Thyroid gland (tissue), 4 donors: Measurements from ENCODE around the gene MAGI3. TPM values are rescaled to one million over a fixed set of nuclear protein-coding genes. Genes with fewer than 3 reads are reported as not detected.
A peak's percentile ranks its signal among the peaks of the same experiment; 100 is the strongest.

ENCODE experiments used
- DNase-seq, 2 donors: peaks; one replicate each; pipeline ENCODE4 v3.0.0-alpha.2; 2019
- H3K27ac ChIP-seq, 3 donors: fragments of 200-600 bp; sonication (generic); 1 replicate in 2 of 3; 2 replicates in 1 of 3; pipeline ENCODE4 v1.5.1; 2016 to 2019; ENCODE audit warnings: mild to moderate bottlenecking in 1 of 3, moderate library complexity in 1 of 3
- H3K27me3 ChIP-seq: fragments of 200-600 bp; sonication (generic); one replicate; pipeline ENCODE4 v1.5.1; 2019
- H3K36me3 ChIP-seq, 2 donors: fragments of 200-600 bp; sonication (generic); one replicate each; pipeline ENCODE4 v1.5.1; 2016 to 2019
- H3K4me1 ChIP-seq, 2 donors: fragments of 200-600 bp; sonication (generic); one replicate each; pipeline ENCODE4 v1.5.1; 2017 to 2019
- H3K4me3 ChIP-seq, 3 donors: fragments of 200-600 bp; sonication (generic); replicated peaks in 1 of 3; 1 replicate in 2 of 3; 2 replicates in 1 of 3; pipeline ENCODE4 v1.5.1; 2016; ENCODE audit warnings: mild to moderate bottlenecking in 1 of 3
- H3K9me3 ChIP-seq: fragments of 200-600 bp; sonication (generic); one replicate; pipeline ENCODE4 v1.5.1; 2017
- POLR2A ChIP-seq, 2 donors: fragments of 450-650 bp; IDR thresholded peaks; one replicate each; pipeline ENCODE4 v1.6.1; 2017; ENCODE audit warnings: antibody characterized with exemption in 2 of 2, mild to moderate bottlenecking in 2 of 2, moderate library complexity in 1 of 2
- WGBS, 2 donors: methylation state at CpG; one replicate each; pipeline ENCODE4 v1.1.5; 2017; 5-methylcytosine and 5-hydroxymethylcytosine counted together
- intact Hi-C: fragments of 100-400 bp; cut with DNase I; formaldehyde crosslinking; loops from one replicate; pipeline ENCODE4 v1.15.1; 2023
- total RNA-seq, 4 donors: library from RNA; depleted of rRNA; stranded (reverse); fragments of >200 nt; gene quantifications; one replicate each; pipeline ENCODE4 v1.2.3, GENCODE V29; 2016
- TF ChIP-seq, protein P1 (sequence below), 6 experiments: fragments of 200-600 bp in 3 of 6; fragments of 450-650 bp in 3 of 6; sonication (generic) in 3 of 6; IDR thresholded peaks; one replicate each; pipeline ENCODE4 v1.5.1; 2016 to 2019; ENCODE audit warnings: antibody characterized with exemption in 6 of 6, mild to moderate bottlenecking in 2 of 6, inconsistent platforms in 1 of 6, moderate library complexity in 1 of 6

The MAGI3 gene
- total RNA-seq, 4 donors from 2014 or later: 52.9 to 91.0 (median 61.9) TPM

- Histone ChIP-seq H3K27ac (no peak overlapping the region), H3K4me3 (no peak overlapping the region), H3K9me3 (no peaks in the 10 kb centered on the region), H3K27me3 (no peaks in the 10 kb centered on the region), H3K4me1 (peaks cover 14 to 15% of the 10 kb centered on the region in 2 donors), H3K36me3 (no peaks in the 10 kb centered on the region)
- TF ChIP-seq POLR2A (IDR thresholded peaks at IDR 0.05): no peak
- TF ChIP-seq, protein P1, sequence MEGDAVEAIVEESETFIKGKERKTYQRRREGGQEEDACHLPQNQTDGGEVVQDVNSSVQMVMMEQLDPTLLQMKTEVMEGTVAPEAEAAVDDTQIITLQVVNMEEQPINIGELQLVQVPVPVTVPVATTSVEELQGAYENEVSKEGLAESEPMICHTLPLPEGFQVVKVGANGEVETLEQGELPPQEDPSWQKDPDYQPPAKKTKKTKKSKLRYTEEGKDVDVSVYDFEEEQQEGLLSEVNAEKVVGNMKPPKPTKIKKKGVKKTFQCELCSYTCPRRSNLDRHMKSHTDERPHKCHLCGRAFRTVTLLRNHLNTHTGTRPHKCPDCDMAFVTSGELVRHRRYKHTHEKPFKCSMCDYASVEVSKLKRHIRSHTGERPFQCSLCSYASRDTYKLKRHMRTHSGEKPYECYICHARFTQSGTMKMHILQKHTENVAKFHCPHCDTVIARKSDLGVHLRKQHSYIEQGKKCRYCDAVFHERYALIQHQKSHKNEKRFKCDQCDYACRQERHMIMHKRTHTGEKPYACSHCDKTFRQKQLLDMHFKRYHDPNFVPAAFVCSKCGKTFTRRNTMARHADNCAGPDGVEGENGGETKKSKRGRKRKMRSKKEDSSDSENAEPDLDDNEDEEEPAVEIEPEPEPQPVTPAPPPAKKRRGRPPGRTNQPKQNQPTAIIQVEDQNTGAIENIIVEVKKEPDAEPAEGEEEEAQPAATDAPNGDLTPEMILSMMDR (IDR thresholded peaks at IDR 0.05): no peak
- DNase-seq: no peak
- 90% methylated on average over 3 of the region's 3 CpGs for WGBS, 2 donors
- intact Hi-C loops: no loop called here
Observed at GRCh38 chr1:113531321-113531720, 141.0 kb downstream of the MAGI3 start.

DNA sequence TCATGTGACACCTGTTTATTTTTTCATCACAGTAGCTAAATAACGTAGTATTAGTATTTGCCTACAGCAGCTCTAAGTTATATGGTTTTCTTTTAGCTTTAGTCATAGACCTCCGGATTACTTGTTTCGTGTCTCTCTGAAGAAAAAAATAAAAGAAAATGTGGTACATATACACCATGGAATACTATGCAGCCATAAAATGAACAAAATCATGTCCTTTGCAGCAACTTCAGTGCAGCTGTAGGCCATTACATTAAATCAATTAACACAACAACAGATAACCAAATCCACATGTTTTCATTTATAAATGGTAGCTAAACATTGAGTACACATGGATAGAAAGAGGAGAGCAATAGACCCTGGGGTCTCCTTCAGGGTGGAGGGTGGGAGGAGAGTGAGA, 142.7 kb downstream of the MAGI3 start:
- no peak overlapping the region for H3K27ac ChIP-seq
- H3K36me3 ChIP-seq: no peaks in the 10 kb centered on the region
- H3K27me3 ChIP-seq: no peaks in the 10 kb centered on the region
- DNase-seq: no peak
- WGBS, 2 donors: 83 to 98% methylated on average over 3 of the region's 3 CpGs
- peaks cover 14 to 15% of the 10 kb centered on the region in 2 donors for H3K4me1 ChIP-seq
- no peaks in the 10 kb centered on the region for H3K9me3 ChIP-seq
- H3K4me3 ChIP-seq: no peak overlapping the region
- TF ChIP-seq, protein P1 (IDR thresholded peaks at IDR 0.05): no peak
- TF ChIP-seq POLR2A (IDR thresholded peaks at IDR 0.05): no peak
- intact Hi-C loops: no loop called here

DNA sequence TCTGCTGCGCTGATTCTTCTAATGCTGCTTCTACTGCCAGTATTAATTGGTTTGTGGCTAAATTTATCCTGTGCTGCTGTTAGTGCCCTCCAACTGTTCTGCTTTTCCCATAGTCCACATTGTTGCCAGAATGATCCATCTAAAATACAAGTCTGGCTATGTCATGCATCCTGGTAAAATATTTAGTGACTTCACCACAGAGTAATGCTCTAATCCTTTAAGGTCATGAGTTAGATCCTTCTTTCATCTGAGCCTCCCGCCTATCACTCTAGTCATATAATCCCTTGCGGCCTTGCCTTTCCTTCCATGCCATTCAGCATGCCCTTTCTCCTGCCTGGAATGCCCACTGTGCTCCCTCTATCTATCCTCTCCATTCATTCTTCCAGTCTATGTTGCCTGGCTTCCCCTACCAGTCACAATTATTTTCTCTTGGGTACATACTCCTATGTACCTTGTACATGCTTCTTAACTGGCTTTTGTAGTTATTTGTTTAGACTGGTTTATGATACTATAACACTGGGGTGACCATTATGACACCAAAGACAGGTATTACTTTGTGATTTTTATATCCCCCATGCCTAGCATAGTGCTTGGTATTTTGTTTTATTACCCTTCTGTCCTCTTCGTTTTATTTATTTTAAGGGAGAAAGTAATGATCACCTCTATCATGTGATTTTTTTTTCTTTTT, 144.0 kb downstream of the MAGI3 start:
- Histone ChIP-seq H3K4me3 (no peak overlapping the region), H3K4me1 (peaks cover 14 to 15% of the 10 kb centered on the region in 2 donors), H3K27ac (no peak overlapping the region), H3K27me3 (no peaks in the 10 kb centered on the region), H3K36me3 (no peaks in the 10 kb centered on the region), H3K9me3 (no peaks in the 10 kb centered on the region)
- intact Hi-C loops: no loop called here
- DNase-seq: no peak
- WGBS, 2 donors: 94% methylated on average over 4 of the region's 4 CpGs
- no peak for TF ChIP-seq POLR2A (IDR thresholded peaks at IDR 0.05)
- TF ChIP-seq, protein P1 (IDR thresholded peaks at IDR 0.05): no peak

- H3K4me1 ChIP-seq: peaks cover 14 to 15% of the 10 kb centered on the region in 2 donors
- DNase-seq: peak; percentile 21 to 24
- H3K27ac ChIP-seq: peak overlapping the region in 1 of 3 donors; percentile 12
- no peaks in the 10 kb centered on the region for H3K27me3 ChIP-seq
- H3K9me3 ChIP-seq: no peaks in the 10 kb centered on the region
- intact Hi-C loops: no loop called here
- TF ChIP-seq POLR2A (IDR thresholded peaks at IDR 0.05): no peak
- H3K36me3 ChIP-seq: no peaks in the 10 kb centered on the region
- no peak overlapping the region for H3K4me3 ChIP-seq
- WGBS, 2 donors: 28 to 34% methylated on average over 1 of the region's 1 CpG
Observed at GRCh38 chr1:113534875-113535274, 144.6 kb downstream of the MAGI3 start.

DNA sequence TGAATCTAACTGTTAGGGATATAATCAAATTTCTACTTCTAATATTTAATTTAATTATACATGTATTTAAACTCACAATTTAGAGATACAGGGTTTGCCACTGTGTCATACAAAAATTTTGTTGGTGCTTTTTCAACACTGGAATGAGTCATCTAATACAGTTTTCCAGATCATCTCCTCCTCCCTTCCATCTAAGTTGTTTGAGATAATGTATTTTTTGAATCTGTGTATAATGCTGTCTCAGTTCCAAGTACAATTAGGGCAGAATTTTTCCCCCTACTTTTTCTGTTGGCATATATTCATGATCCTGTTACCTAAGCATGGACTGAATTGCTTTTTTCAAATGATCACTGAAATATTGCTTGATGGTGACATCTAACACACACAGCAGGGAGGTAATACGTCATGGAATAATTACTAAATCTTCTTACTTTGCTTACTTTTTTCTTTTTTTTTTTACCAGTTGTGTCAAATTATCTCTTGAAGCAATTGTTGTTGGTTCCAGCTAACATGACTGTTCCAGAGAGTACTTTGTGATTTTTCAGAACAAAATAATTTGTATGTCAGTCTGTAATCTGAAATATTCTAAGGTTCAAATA, 146.0 kb downstream of the MAGI3 start:
- no peak overlapping the region for H3K4me3 ChIP-seq
- DNase-seq: no peak
- intact Hi-C loops: no loop called here
- peaks cover 14 to 15% of the 10 kb centered on the region in 2 donors for H3K4me1 ChIP-seq
- WGBS, 2 donors: 81 to 97% methylated on average over 1 of the region's 1 CpG
- H3K9me3 ChIP-seq: no peaks in the 10 kb centered on the region
- no peaks in the 10 kb centered on the region for H3K36me3 ChIP-seq
- no peak for TF ChIP-seq POLR2A (IDR thresholded peaks at IDR 0.05)
- TF ChIP-seq, protein P1 (IDR thresholded peaks at IDR 0.05): no peak
- no peaks in the 10 kb centered on the region for H3K27me3 ChIP-seq
- no peak overlapping the region for H3K27ac ChIP-seq
